Breast epithelium (tissue), 4 donors: ENCODE results near the gene GCA. TPM values are rescaled to one million over a fixed set of nuclear protein-coding genes. Genes with fewer than 3 reads are reported as not detected.

Experiments
- DNase-seq, 2 donors: peaks; one replicate each; pipeline ENCODE4 v3.0.0-alpha.2; 2019; ENCODE audit warnings: low spot score in 2 of 2
- H3K27ac ChIP-seq, 2 donors: fragments of 200-600 bp; sonication (generic) in 1 of 2; one replicate each; pipeline ENCODE4 v1.5.1; 2016 to 2019; ENCODE audit warnings: mild to moderate bottlenecking in 1 of 2
- H3K27me3 ChIP-seq, 2 donors: fragments of 200-600 bp; sonication (generic) in 1 of 2; one replicate each; pipeline versions ENCODE4 v1.5.1 to v1.6.0; 2017 to 2019; ENCODE audit warnings: control low read depth in 1 of 2, mild to moderate bottlenecking in 1 of 2
- H3K36me3 ChIP-seq: fragments of 200-600 bp; one replicate; pipeline ENCODE4 v1.5.1; 2019
- H3K4me1 ChIP-seq, 2 donors: fragments of 200-600 bp; sonication (generic); one replicate each; pipeline ENCODE4 v1.5.1; 2016 to 2019; ENCODE audit warnings: control low read depth in 1 of 2
- H3K4me3 ChIP-seq, 3 donors: fragments of 200-600 bp; sonication (generic); 1 replicate in 2 of 3; 2 replicates in 1 of 3; pipeline ENCODE4 v1.5.1; 2016 to 2019; ENCODE audit warnings: mild to moderate bottlenecking in 3 of 3, moderate library complexity in 2 of 3
- H3K9me3 ChIP-seq, 2 donors: fragments of 200-600 bp; sonication (generic) in 1 of 2; one replicate each; pipeline ENCODE4 v1.5.1; 2016 to 2019; ENCODE audit warnings: control low read depth in 1 of 2
- POLR2A ChIP-seq: fragments of 450-650 bp; IDR thresholded peaks from one replicate; pipeline ENCODE4 v1.6.1; 2016; ENCODE audit warnings: antibody characterized with exemption, mild to moderate bottlenecking, moderate library complexity
- POLR2AphosphoS5 ChIP-seq, 3 donors: sonication (generic); formaldehyde crosslinking; IDR thresholded peaks; one replicate each; pipeline ENCODE4 v1.6.1; 2017; ENCODE audit warnings: antibody characterized with exemption in 3 of 3
- intact Hi-C: fragments of 100-400 bp; cut with DNase I; formaldehyde crosslinking; loops from one replicate; pipeline ENCODE4 v1.15.1; 2023; ENCODE audit warnings: low total_unique reads
- total RNA-seq, 3 donors: library from RNA; depleted of rRNA; stranded (reverse); fragments of >200 nt; gene quantifications; one replicate each; pipeline ENCODE4 v1.1.0, GENCODE V29; 2016
- TF ChIP-seq, protein P1 (sequence below), 3 donors: fragments of 450-650 bp; IDR thresholded peaks; one replicate each; pipeline ENCODE4 v1.5.1; 2016 to 2017; ENCODE audit warnings: antibody characterized with exemption in 3 of 3, mild to moderate bottlenecking in 3 of 3, moderate library complexity in 3 of 3

The GCA gene
- total RNA-seq, 3 donors from 2014 or later = 18.9 to 36.6 (median 24.6) TPM

DNA sequence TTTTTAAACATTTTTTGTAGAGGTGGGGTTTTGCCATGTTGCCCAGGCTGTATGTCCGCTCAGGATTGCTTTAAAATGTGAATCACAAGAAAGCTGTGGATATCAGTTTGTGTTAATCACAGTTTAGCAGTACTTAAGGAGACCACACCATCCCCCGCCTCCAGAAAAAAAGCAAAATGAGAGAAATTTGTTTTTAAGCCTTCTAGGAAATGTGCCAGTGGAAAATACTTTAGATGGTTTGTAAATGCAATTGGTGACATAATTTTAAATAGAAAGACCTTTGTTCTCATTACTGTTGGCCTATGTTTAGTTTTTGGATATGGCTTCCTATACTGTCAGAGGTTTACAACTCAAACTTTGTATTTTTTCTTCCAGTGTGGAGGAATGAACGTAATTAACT, 27.0 kb downstream of the GCA start:
- Histone ChIP-seq H3K27me3 (no peaks in the 10 kb centered on the region), H3K4me3 (no peak overlapping the region), H3K4me1 (no peaks in the 10 kb centered on the region), H3K27ac (no peak overlapping the region), H3K9me3 (no peaks in the 10 kb centered on the region), H3K36me3 (no peaks in the 10 kb centered on the region)
- no peak for DNase-seq
- TF ChIP-seq POLR2AphosphoS5 (IDR thresholded peaks at IDR 0.05) = no peak
- intact Hi-C loops = no loop called here

DNA sequence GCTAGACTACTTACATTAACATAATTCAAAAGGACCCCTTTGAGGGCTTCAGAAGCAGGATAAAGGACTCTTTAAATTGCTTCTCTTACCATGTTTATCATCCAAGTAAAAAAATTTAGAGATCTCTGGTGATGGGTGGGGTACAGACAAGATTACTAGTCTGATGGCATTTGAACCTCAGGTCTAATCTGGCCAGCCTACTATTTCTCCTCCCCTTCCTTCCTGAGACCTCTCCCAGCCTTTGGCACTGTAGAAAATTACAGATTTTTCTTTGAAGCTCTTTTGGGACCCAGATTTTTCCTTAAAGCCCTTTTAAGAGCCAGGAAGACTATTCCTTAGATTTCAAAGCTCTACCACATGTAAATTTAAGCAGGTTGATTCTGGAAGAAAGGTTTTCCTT, 28.9 kb downstream of the GCA start:
- TF ChIP-seq, protein P1, sequence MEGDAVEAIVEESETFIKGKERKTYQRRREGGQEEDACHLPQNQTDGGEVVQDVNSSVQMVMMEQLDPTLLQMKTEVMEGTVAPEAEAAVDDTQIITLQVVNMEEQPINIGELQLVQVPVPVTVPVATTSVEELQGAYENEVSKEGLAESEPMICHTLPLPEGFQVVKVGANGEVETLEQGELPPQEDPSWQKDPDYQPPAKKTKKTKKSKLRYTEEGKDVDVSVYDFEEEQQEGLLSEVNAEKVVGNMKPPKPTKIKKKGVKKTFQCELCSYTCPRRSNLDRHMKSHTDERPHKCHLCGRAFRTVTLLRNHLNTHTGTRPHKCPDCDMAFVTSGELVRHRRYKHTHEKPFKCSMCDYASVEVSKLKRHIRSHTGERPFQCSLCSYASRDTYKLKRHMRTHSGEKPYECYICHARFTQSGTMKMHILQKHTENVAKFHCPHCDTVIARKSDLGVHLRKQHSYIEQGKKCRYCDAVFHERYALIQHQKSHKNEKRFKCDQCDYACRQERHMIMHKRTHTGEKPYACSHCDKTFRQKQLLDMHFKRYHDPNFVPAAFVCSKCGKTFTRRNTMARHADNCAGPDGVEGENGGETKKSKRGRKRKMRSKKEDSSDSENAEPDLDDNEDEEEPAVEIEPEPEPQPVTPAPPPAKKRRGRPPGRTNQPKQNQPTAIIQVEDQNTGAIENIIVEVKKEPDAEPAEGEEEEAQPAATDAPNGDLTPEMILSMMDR (IDR thresholded peaks at IDR 0.05) = no peak
- TF ChIP-seq POLR2A (no peak), POLR2AphosphoS5 (IDR thresholded peaks at IDR 0.05) (no peak)
- Histone ChIP-seq H3K4me1 (no peaks in the 10 kb centered on the region), H3K9me3 (no peaks in the 10 kb centered on the region), H3K27me3 (no peaks in the 10 kb centered on the region), H3K4me3 (no peak overlapping the region), H3K36me3 (no peaks in the 10 kb centered on the region), H3K27ac (no peak overlapping the region)
- intact Hi-C loops = no loop called here
- no peak for DNase-seq

DNA sequence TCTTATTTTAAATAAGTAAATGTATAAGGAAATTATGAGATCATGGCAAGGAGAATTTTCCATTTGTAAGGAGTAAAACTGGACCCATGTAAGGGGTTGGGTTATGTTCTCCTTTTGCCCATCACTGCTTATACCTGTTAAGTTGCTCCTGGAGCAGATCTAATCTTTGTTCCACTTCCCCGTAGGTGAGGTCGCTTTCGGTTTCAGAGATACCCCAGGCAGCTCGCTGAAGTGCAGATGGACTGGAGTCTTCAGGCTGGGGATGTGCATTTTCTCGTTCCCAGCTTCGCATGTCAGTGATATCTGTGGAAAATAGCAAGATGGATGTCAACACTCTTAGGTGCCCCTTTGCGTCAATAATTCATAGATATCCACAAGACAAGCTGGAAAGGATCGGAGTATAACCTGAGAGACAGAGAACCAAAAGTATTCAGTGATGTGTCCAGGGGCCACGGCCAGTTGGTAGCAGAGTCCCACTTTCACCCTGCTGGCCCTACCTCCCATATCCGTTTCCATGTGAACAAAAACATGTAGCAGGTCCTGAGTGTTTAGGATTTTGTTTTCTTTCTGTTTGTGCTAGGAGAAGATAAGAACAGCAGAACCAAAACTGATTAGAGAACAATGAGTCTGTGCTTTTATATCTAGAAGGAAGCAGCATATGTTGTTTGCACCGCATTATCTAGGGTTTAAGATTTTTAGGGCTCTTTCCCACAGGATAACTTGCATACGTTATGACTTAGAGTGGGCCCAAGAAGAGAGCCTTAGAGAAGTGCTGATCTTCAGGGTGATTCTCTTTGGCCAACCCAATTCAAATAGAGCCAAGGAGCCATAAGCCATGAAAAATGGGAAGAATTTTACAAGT, 36.0 kb downstream of the GCA start:
- intact Hi-C loops = no loop called here
- Histone ChIP-seq H3K27ac (no peak overlapping the region), H3K9me3 (no peaks in the 10 kb centered on the region), H3K36me3 (no peaks in the 10 kb centered on the region), H3K27me3 (no peaks in the 10 kb centered on the region), H3K4me1 (no peaks in the 10 kb centered on the region), H3K4me3 (no peak overlapping the region)
- TF ChIP-seq POLR2AphosphoS5 (IDR thresholded peaks at IDR 0.05) (no peak), POLR2A (no peak)
- TF ChIP-seq, protein P1 (IDR thresholded peaks at IDR 0.05) = no peak
- no peak for DNase-seq

DNA sequence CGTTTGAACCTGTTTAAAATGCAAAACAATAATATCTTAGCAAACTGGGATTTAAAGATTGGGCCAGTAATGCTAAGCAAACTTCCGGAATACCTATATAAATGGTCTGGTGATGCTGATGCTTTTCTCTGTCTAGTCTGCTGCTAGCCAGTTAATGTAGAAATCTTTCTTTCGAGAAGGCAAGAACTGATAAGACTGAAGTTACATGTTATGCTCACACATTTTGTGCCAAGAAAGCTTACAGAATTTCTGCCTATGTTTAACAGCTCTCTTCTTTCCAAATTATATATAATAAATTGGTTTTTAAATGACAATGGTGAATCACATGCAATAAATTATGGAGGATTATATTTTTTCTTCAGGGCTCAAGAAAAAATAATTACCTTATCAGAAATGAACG, 37.9 kb downstream of the GCA start:
- TF ChIP-seq POLR2A (no peak), POLR2AphosphoS5 (IDR thresholded peaks at IDR 0.05) (no peak)
- TF ChIP-seq, protein P1 (IDR thresholded peaks at IDR 0.05) = no peak
- Histone ChIP-seq H3K4me3 (no peak overlapping the region), H3K27me3 (no peaks in the 10 kb centered on the region), H3K27ac (no peak overlapping the region), H3K9me3 (no peaks in the 10 kb centered on the region), H3K36me3 (no peaks in the 10 kb centered on the region), H3K4me1 (no peaks in the 10 kb centered on the region)
- DNase-seq = no peak
- intact Hi-C loops = no loop called here

DNA sequence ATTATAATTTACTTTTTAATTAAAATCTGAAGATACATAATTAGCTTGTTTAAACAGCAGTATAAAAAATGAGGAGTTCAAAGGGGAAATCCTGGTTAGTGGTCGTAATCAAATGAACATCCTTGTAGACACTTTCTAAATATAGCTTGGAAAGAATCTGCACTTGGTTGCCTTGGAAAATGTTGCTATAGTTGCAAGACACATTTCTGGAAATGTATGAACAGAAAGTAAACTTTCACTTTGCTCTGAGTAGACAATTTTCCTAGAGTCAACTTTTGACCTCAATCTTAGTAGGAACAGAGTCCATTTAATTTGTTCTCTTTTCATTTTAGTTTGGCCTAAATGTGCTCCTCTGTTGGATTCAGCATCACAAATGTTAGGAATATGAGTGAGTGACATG, 38.3 kb downstream of the GCA start:
- Histone ChIP-seq H3K4me1 (no peaks in the 10 kb centered on the region), H3K36me3 (no peaks in the 10 kb centered on the region), H3K27ac (no peak overlapping the region), H3K27me3 (no peaks in the 10 kb centered on the region), H3K9me3 (no peaks in the 10 kb centered on the region), H3K4me3 (no peak overlapping the region)
- no peak for DNase-seq
- intact Hi-C loops = no loop called here
- TF ChIP-seq, protein P1 (IDR thresholded peaks at IDR 0.05) = no peak
- no peak for TF ChIP-seq POLR2AphosphoS5 (IDR thresholded peaks at IDR 0.05)
- no peak for TF ChIP-seq POLR2A
